GM06990 (cell line): ENCODE measurements around the gene PRIM2.
"Not testable (repeated sequence)": the region's sequence is repeated elsewhere in the genome, so short reads cannot be mapped to it uniquely, and the experiment has no call there.

Source experiments
- DNase-seq: peaks from one replicate; pipeline ENCODE4 v3.0.0-alpha.2; 2011; ENCODE audit not compliant: insufficient read length; ENCODE audit errors: extremely low read depth
- H3K27me3 ChIP-seq: replicated peaks from 2 replicates; pipeline ENCODE4 v1.6.0; 2011; ENCODE audit warnings: low read length; ENCODE audit not compliant: control insufficient read depth, insufficient read depth
- H3K36me3 ChIP-seq: 2 replicates; pipeline ENCODE4 v1.5.1; 2011; ENCODE audit warnings: low read length; ENCODE audit not compliant: control insufficient read depth, insufficient read depth
- H3K4me3 ChIP-seq: replicated peaks from 2 replicates; pipeline ENCODE4 v1.5.1; 2011; ENCODE audit warnings: low read depth, mild to moderate bottlenecking, control low read depth, low read length
- TF ChIP-seq, protein P1 (sequence below): IDR thresholded peaks from 2 replicates; pipeline ENCODE4 v1.5.1; 2011; ENCODE audit warnings: low read length, control low read depth, mild to moderate bottlenecking, inconsistent platforms; ENCODE audit not compliant: insufficient read depth, poor library complexity, severe bottlenecking

PRIM2 gene

DNA sequence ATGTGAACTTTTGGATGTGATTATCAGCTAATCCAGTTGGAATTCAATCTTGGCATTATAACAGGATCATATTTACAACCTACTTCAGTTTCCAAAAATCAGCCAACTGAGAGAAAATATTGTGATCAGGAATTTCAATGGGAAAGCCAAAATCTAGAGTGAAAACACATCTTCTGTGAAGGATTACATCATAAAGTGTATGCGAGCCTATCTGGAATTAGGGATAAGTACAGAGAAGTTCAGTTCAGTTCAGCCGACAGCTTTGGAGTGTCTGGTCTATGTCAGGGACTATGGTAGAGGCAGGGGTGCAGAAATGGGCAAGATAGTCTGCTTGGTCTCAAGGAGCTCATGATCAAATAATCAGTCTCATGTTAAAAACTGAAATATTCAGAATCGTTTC is 12.3 kb upstream of the PRIM2 start:
- Histone ChIP-seq H3K4me3 (no peak overlapping the region), H3K27me3 (no peaks in the 10 kb centered on the region), H3K36me3 (no peaks in the 10 kb centered on the region)
- DNase-seq, result no peak
- TF ChIP-seq, protein P1, sequence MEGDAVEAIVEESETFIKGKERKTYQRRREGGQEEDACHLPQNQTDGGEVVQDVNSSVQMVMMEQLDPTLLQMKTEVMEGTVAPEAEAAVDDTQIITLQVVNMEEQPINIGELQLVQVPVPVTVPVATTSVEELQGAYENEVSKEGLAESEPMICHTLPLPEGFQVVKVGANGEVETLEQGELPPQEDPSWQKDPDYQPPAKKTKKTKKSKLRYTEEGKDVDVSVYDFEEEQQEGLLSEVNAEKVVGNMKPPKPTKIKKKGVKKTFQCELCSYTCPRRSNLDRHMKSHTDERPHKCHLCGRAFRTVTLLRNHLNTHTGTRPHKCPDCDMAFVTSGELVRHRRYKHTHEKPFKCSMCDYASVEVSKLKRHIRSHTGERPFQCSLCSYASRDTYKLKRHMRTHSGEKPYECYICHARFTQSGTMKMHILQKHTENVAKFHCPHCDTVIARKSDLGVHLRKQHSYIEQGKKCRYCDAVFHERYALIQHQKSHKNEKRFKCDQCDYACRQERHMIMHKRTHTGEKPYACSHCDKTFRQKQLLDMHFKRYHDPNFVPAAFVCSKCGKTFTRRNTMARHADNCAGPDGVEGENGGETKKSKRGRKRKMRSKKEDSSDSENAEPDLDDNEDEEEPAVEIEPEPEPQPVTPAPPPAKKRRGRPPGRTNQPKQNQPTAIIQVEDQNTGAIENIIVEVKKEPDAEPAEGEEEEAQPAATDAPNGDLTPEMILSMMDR, result no peak

DNA sequence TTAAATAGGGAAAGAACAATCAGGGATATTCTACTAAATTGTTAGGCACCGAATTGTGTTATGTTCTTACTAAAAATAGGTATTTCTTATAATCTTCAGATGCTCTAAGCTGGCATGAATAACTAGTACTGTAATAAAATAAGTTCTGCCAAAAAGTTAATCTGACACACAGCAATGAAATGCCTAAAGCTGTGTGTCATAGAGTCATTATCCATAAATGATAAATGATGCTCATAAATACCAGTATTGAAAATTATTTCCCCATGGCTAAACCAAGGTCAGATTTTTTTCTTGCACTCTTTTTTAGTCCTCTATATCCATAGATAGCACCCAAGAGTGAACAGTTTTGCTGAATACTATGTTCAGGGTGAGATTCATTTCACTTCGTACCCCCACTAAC is 11.7 kb upstream of the PRIM2 start:
- TF ChIP-seq, protein P1, result no peak
- no peak overlapping the region for H3K4me3 ChIP-seq

DNA sequence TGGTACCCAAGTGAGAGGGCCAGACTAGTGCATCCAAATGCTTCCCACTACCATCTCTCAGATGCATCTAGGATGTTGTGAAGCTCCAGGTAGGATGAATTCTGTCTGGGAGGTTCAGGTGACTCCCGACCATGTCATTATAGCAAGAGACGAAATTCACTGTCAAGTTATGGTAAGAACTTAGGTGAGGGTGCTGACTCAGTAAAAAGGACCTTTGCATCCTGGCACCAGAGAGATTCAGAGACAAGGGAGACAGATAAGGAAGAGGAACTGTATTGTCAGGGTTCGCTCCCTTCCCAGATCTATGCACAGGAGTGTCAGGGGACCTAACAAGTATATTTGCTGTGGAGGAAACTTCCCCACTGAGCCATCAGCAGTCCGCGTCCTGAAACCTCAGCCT is 11.2 kb upstream of the PRIM2 start:
- Histone ChIP-seq H3K36me3 (no peaks in the 10 kb centered on the region), H3K4me3 (no peak overlapping the region), H3K27me3 (no peaks in the 10 kb centered on the region)
- DNase-seq, result no peak
- TF ChIP-seq, protein P1, result no peak

More for the DNA sequence above, 11.7 kb upstream of the PRIM2 start:
- DNase-seq, result no peak
- Histone ChIP-seq H3K36me3 (no peaks in the 10 kb centered on the region), H3K27me3 (no peaks in the 10 kb centered on the region)

DNA sequence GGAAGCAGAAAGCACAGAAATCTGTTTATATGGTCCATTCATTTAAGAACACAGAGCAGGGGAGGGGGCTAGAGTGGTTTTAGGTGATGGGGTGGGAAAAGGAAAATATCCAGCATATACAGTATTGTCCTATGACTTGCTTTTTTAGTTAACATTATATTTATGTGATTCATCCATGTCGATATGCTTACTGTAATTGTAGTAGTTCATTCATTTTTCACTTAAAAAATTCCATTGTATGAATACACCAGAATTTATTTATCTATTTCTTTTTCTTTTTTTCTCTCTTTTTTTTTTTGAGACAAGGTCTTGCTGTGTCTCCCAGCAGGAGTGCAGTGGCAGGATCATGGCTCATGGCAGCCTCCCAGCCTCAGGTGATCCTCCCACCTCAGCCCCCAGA is 9.6 kb upstream of the PRIM2 start:
- Histone ChIP-seq H3K27me3 (no peaks in the 10 kb centered on the region), H3K36me3 (no peaks in the 10 kb centered on the region), H3K4me3 (no peak overlapping the region)
- TF ChIP-seq, protein P1, result no peak
- no peak for DNase-seq

DNA sequence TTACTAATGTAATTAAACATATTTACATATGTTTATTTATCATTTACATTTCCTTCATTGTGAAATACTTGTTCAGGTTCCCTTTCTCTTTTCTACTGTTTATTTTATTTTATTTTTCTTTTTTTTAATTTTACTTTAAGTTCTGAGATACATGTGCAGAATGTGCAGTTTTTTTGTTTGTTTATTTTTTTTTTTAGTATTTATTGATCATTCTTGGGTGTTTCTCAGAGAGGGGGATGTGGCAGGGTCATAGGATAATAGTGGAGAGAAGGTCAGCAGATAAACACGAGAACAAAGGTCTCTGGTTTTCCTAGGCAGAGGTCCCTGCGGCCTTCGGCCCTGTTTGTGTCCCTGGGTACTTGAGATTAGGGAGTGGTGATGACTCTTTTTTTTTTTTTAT is 8.7 kb upstream of the PRIM2 start:
- not testable (repeated sequence) for DNase-seq, H3K27me3 ChIP-seq, H3K4me3 ChIP-seq, H3K36me3 ChIP-seq

DNA sequence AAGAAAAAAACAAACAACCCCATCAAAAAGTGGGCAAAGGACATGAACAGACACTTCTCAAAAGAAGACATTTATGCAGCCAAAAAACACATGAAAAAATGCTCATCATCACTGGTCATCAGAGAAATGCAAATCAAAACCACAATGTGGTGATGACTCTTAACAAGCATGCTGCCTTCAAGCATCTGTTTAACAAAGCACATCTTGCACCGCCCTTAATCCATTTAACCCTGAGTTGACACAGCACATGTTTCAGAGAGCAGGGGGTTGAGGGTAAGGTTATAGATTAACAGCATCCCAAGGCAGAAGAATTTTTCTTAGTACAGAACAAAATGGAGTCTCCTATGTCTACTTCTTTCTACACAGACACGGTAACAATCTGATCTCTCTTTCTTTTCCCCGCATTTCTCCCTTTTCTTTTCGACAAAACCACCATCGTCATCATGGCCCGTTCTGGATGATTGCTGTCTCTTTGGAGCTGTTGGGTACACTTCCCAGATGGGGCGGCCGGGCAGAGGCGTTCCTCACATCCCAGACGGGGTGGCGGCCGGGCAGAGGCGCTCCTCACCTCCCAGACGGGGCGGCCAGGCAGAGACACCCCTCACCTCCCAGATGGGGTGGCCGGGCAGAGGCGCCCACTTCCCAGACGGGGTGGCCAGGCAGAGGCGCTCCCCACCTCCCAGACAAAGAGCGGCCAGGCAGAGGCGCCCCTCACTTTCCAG is 7.2 kb upstream of the PRIM2 start:
- not testable (repeated sequence) for H3K27me3 ChIP-seq, H3K36me3 ChIP-seq, DNase-seq, H3K4me3 ChIP-seq

DNA sequence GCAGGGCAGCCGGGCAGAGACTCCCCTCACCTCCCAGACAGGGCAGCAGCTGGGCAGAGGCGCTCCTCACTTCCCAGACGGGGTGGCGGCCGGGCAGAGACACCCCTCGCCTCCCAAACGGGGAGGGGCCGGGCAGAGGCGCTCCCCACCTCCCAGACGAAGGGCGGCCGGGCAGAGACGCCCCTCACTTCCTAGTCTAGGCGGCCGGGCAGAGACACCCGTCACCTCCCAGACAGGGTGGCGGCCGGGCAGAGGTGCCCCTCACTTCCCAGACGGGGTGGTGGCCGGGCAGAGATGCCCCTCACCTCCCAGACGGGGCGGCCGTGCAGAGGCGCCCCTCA is 6.6 kb upstream of the PRIM2 start:
- H3K36me3 ChIP-seq, result no peaks in the 10 kb centered on the region
- TF ChIP-seq, protein P1, result no peak

DNA sequence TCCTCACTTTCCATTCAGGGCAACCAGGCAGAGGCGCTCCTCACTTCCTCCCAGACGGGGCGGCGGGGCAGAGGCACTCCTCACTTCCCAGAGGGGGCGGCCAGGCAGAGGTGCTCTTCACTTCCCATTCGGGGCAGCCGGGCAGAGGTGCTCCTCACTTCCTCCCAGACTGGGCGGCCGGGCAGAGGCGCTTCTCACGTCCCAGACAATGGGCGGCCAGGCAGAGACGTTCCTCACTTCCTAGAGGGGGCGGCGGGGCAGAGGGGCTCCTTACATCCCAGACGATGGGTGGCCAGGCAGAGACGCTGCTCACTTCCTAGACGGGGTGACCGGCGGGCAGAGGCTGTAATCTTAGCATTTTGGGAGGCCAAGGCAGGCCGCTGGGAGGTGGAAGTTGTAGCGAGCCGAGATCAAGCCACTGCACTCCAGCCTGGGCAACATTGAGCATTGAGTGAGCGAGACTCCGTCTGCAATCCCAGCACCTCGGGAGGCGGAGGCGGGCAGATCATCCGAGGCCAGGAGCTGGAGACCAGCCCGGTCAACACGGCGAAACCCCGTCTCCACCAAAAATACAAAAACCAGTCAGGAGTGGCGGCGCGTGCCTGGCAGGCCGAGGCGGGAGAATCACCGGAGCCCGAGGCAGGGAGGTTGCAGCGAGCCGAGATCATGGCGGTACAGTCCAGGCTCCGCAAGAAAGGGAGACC is 6.0 kb upstream of the PRIM2 start:
- not testable (repeated sequence) for H3K4me3 ChIP-seq, DNase-seq, H3K36me3 ChIP-seq, H3K27me3 ChIP-seq

More for the DNA sequence above, 6.6 kb upstream of the PRIM2 start:
- no peak for DNase-seq
- Histone ChIP-seq H3K27me3 (no peaks in the 10 kb centered on the region), H3K4me3 (no peak overlapping the region)
